Fibroblast of skin of left quadriceps (primary cell): ENCODE data around the gene COL19A1.

ENCODE experiments used
- DNase-seq, 2 experiments: peaks; one replicate each; pipeline ENCODE4 v3.0.0-alpha.2; 2013; ENCODE audit warnings: low read depth in 2 of 2

Gene COL19A1

GRCh38 chr6:70059039-70059719 lies 192.8 kb downstream of the COL19A1 start:
- DNase-seq: no peak

- DNase-seq: no peak
Observed at GRCh38 chr6:70060680-70061079, 194.3 kb downstream of the COL19A1 start.

- no peak for DNase-seq
Observed at GRCh38 chr6:70061546-70061945, 195.2 kb downstream of the COL19A1 start.

GRCh38 chr6:70062010-70062409 lies 195.7 kb downstream of the COL19A1 start:
- DNase-seq: no peak

GRCh38 chr6:70072540-70073179 lies 206.3 kb downstream of the COL19A1 start:
- no peak for DNase-seq

- no peak for DNase-seq
Observed at GRCh38 chr6:70073637-70074036, 207.3 kb downstream of the COL19A1 start.

- no peak for DNase-seq
Observed at GRCh38 chr6:70079241-70079640, 212.9 kb downstream of the COL19A1 start.

- DNase-seq: no peak
Observed at GRCh38 chr6:70080443-70081070, 214.2 kb downstream of the COL19A1 start.

GRCh38 chr6:70082830-70083229 lies 216.5 kb downstream of the COL19A1 start:
- DNase-seq: no peak

GRCh38 chr6:70086806-70087205 lies 220.4 kb downstream of the COL19A1 start:
- DNase-seq: no peak

GRCh38 chr6:70094156-70094555 lies 227.8 kb downstream of the COL19A1 start:
- no peak for DNase-seq

GRCh38 chr6:70099732-70100131 lies 233.4 kb downstream of the COL19A1 start:
- DNase-seq: no peak

GRCh38 chr6:70103798-70104197 lies 237.4 kb downstream of the COL19A1 start:
- no peak for DNase-seq

- DNase-seq: peak; percentile 13 to 14
Observed at GRCh38 chr6:70107852-70108629, 241.7 kb downstream of the COL19A1 start.

- DNase-seq: peak; percentile 42 to 45
Observed at GRCh38 chr6:70110126-70111022, 244.0 kb downstream of the COL19A1 start.

- no peak for DNase-seq
Observed at GRCh38 chr6:70111737-70112136, 245.4 kb downstream of the COL19A1 start.

GRCh38 chr6:70112716-70113115 lies 246.4 kb downstream of the COL19A1 start:
- no peak for DNase-seq

GRCh38 chr6:70113171-70113570 lies 246.8 kb downstream of the COL19A1 start:
- no peak for DNase-seq

GRCh38 chr6:70118670-70119069 lies 252.3 kb downstream of the COL19A1 start:
- no peak for DNase-seq

GRCh38 chr6:70119218-70119835 lies 253.0 kb downstream of the COL19A1 start:
- DNase-seq: no peak

GRCh38 chr6:70124443-70124842 lies 258.1 kb downstream of the COL19A1 start:
- no peak for DNase-seq
